HEK293 (cell line): ENCODE results near the gene PPP6C.
"Not testable (repeated sequence)": the region's sequence is repeated elsewhere in the genome, so short reads cannot be mapped to it uniquely, and the experiment has no call there.

Experiments
- ATF2 ChIP-seq: fragments of 450-650 bp; formaldehyde crosslinking; IDR thresholded peaks from 2 replicates; pipeline ENCODE4 v1.5.1; 2016; ENCODE audit warnings: missing biosample characterization, missing genetic modification characterization, low read depth
- CTCF ChIP-seq: fragments of 450-650 bp; formaldehyde crosslinking; IDR thresholded peaks from 2 replicates; pipeline ENCODE4 v1.5.1; 2016; ENCODE audit warnings: missing biosample characterization, missing genetic modification characterization
- GLI4 ChIP-seq: fragments of 450-650 bp; formaldehyde crosslinking; IDR thresholded peaks from 2 replicates; pipeline ENCODE4 v1.5.1; 2016; ENCODE audit warnings: missing biosample characterization, missing genetic modification characterization
- INSM2 ChIP-seq: fragments of 450-650 bp; formaldehyde crosslinking; IDR thresholded peaks from 2 replicates; pipeline ENCODE4 v1.5.1; 2016; ENCODE audit warnings: missing biosample characterization, missing genetic modification characterization
- KLF16 ChIP-seq: fragments of 450-650 bp; formaldehyde crosslinking; IDR thresholded peaks from 2 replicates; pipeline ENCODE4 v1.5.1; 2017; ENCODE audit warnings: missing biosample characterization, missing genetic modification characterization
- OVOL3 ChIP-seq: fragments of 450-650 bp; formaldehyde crosslinking; IDR thresholded peaks from 2 replicates; pipeline ENCODE4 v1.5.1; 2016; ENCODE audit warnings: missing biosample characterization, missing genetic modification characterization
- PRDM1 ChIP-seq: fragments of 450-650 bp; formaldehyde crosslinking; IDR thresholded peaks from 2 replicates; pipeline ENCODE4; 2016; ENCODE audit warnings: missing biosample characterization, missing genetic modification characterization
- ZNF404 ChIP-seq: fragments of 450-650 bp; formaldehyde crosslinking; IDR thresholded peaks from 2 replicates; pipeline ENCODE4 v1.5.1; 2017; ENCODE audit warnings: missing biosample characterization, missing genetic modification characterization
- ZNF660 ChIP-seq: fragments of 450-650 bp; IDR thresholded peaks from 2 replicates; pipeline ENCODE4 v1.5.1; 2018; ENCODE audit warnings: missing biosample characterization, mild to moderate bottlenecking, missing genetic modification characterization
- ZNF768 ChIP-seq: fragments of 450-650 bp; formaldehyde crosslinking; IDR thresholded peaks from 2 replicates; pipeline ENCODE4 v1.5.1; 2018; ENCODE audit warnings: missing biosample characterization, mild to moderate bottlenecking, missing genetic modification characterization
- ZNF785 ChIP-seq: fragments of 450-650 bp; formaldehyde crosslinking; IDR thresholded peaks from 2 replicates; pipeline ENCODE4 v1.5.1; 2016; ENCODE audit warnings: missing biosample characterization, missing genetic modification characterization
- ZNF830 ChIP-seq: fragments of 450-650 bp; IDR thresholded peaks from 2 replicates; pipeline ENCODE4 v1.5.0; 2018; ENCODE audit warnings: missing biosample characterization, missing genetic modification characterization, low read depth, mild to moderate bottlenecking, moderate library complexity

- not testable (repeated sequence) for TF ChIP-seq CTCF; PRDM1 (tag by site-specific recombination); KLF16 (tag by site-specific recombination); ATF2 (tag by site-specific recombination); ZNF404 (tag by site-specific recombination); GLI4 (tag by site-specific recombination); ZNF768; ZNF660; ZNF785 (tag by site-specific recombination); OVOL3 (tag by site-specific recombination); INSM2 (tag by site-specific recombination); ZNF830 (tag by site-specific recombination)
Observed at GRCh38 chr9:125224858-125225257, 35.3 kb upstream of the PPP6C start.
